CD4-positive, alpha-beta T cell (primary cell): ENCODE results near the gene VPS50. TPM values are rescaled to one million over a fixed set of nuclear protein-coding genes. Genes with fewer than 3 reads are reported as not detected.

ENCODE experiments used
- ATAC-seq: fragments of 200-7000 bp; cut with Tn5 transposase; one replicate; pipeline ENCODE4 v1.10.0; 2022; ENCODE audit warnings: mild to moderate bottlenecking; ENCODE audit not compliant: poor library complexity
- CTCF ChIA-PET: fragments of 350-600 bp; sonication (Branson Sonifier 250); formaldehyde crosslinking; loops from one replicate; lab custom pipeline; 2021; ENCODE audit warnings: antibody characterized with exemption, inconsistent platforms; lab: Charles Lee
- POLR2A ChIA-PET: fragments of 350-600 bp; sonication (Branson Sonifier 250); formaldehyde crosslinking; loops from one replicate; lab custom pipeline; 2021; ENCODE audit warnings: antibody characterized with exemption, inconsistent platforms; lab: Charles Lee
- DNase-seq, 14 experiments: peaks; one replicate each; pipeline ENCODE4 v3.0.0-alpha.2; 2013 to 2020; ENCODE audit warnings: mixed read lengths in 2 of 14
- H3K27ac ChIP-seq, 2 donors: one replicate each; pipeline versions ENCODE4 v1.5.1 to v1.7.0; 2013; ENCODE audit warnings: low read length in 2 of 2, low read depth in 1 of 2, mild to moderate bottlenecking in 1 of 2
- H3K27me3 ChIP-seq, 2 experiments: 1 replicate in 1 of 2; 2 replicates in 1 of 2; pipeline versions ENCODE4 v1.6.1 to v1.7.0; 2013; ENCODE audit warnings: low read length in 2 of 2, control low read depth in 1 of 2, mild to moderate bottlenecking in 1 of 2, moderate library complexity in 1 of 2; ENCODE audit not compliant: insufficient read depth in 2 of 2, control insufficient read depth in 1 of 2
- H3K36me3 ChIP-seq: one replicate; pipeline ENCODE4 v1.6.1; 2013; ENCODE audit warnings: low read length, control low read depth; ENCODE audit not compliant: insufficient read depth
- H3K4me1 ChIP-seq: one replicate; pipeline ENCODE4 v1.6.1; 2013; ENCODE audit warnings: low read length, control low read depth; ENCODE audit not compliant: insufficient read depth
- H3K4me3 ChIP-seq: one replicate; pipeline ENCODE4 v1.5.1; 2013; ENCODE audit warnings: mild to moderate bottlenecking, low read length, moderate library complexity
- H3K9me3 ChIP-seq, 2 experiments: 1 replicate in 1 of 2; 2 replicates in 1 of 2; pipeline versions ENCODE4 v1.6.1 to v1.7.0; 2013; ENCODE audit warnings: low read length in 2 of 2, mild to moderate bottlenecking in 2 of 2, control low read depth in 1 of 2, moderate library complexity in 1 of 2; ENCODE audit not compliant: control insufficient read depth in 1 of 2, insufficient read depth in 1 of 2
- H3K27ac Mint-ChIP-seq: one replicate; pipeline ENCODE4 v1.8.0; 2020; ENCODE audit warnings: mixed read lengths
- H3K27me3 Mint-ChIP-seq: one replicate; pipeline ENCODE4 v1.8.0; 2021; ENCODE audit warnings: mixed read lengths
- H3K36me3 Mint-ChIP-seq: one replicate; pipeline ENCODE4 v1.8.0; 2021; ENCODE audit warnings: low read depth, mixed read lengths
- H3K4me1 Mint-ChIP-seq: one replicate; pipeline ENCODE4 v1.8.0; 2021; ENCODE audit warnings: low read depth, mixed read lengths
- H3K4me3 Mint-ChIP-seq: one replicate; pipeline ENCODE4 v1.8.0; 2020; ENCODE audit warnings: mild to moderate bottlenecking, mixed read lengths
- H3K9me3 Mint-ChIP-seq: one replicate; pipeline ENCODE4 v1.8.0; 2020; ENCODE audit warnings: mixed read lengths
- intact Hi-C, 2 experiments: fragments of 100-400 bp; cut with DNase I in 1 of 2; cut with micrococcal nuclease in 1 of 2; formaldehyde crosslinking; loops; one replicate each; pipeline versions ENCODE4 v1.15.1 to v1.9.0; 2023 to 2025; cut with DNase I, micrococcal nuclease
- total RNA-seq, 174 experiments: library from RNA in 2 of 174; stranded (reverse) in 2 of 174; gene quantifications; one replicate each; pipeline ENCODE4 v1.2.3 and lab custom pipeline; 2021 to 2026
- TF ChIP-seq, protein P1 (sequence below): fragments of 200-600 bp; IDR thresholded peaks from one replicate; pipeline ENCODE4 v1.8.0; 2022; ENCODE audit warnings: antibody characterized with exemption, mild to moderate bottlenecking

VPS50 gene
- total RNA-seq, 2 experiments from 2014 or later, result 13.2 to 17.3 TPM

DNA sequence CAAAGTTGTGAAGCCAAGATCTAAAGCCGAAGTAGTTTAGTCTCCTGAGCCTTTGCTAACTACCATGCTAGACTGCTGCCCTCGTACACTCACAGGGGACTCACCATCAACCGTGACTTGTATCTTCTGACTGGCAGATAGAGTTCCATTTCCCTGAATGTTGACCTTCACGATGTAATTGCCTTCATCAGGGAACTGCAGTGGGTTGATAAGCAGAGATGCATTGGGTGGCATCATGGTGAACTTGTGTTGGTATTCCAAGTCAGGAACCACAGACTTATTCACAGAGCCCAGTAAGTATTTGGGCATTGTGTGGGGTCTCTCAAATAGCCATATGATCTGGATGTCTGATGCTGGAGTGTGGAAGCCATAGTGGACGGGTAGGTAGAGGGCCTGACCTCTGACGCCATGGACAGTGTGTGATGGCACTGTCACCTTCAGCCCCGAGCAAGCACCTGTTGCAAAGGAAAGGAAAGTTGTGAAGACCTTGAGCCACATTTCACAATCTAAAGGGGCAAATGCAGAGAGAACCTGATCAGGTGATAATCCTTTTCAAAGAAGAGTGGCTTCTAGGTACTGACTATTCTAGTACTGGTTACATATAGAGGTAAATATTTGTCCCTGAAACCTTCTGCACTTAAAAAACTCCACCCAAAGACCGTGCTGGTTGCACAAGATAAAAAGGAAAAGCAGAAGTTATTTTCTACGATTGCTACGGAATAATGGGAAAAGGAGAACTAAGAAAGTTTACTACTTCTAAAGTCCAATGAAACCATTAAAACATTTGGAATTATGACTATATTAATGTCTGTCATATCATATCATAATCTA, 13.0 kb upstream of the VPS50 start:
- peaks cover 45% of the 10 kb centered on the region for H3K27me3 Mint-ChIP-seq
- H3K4me3 Mint-ChIP-seq, result no peak overlapping the region
- DNase-seq (no peak), ATAC-seq (no peak)
- Histone ChIP-seq H3K9me3 (no peaks in the 10 kb centered on the region), H3K36me3 (no peaks in the 10 kb centered on the region), H3K27me3 (peaks cover 3 to 6% of the 10 kb centered on the region in 2 experiments), H3K4me3 (no peak overlapping the region), H3K4me1 (no peaks in the 10 kb centered on the region), H3K27ac (no peak overlapping the region)
- no peak overlapping the region for H3K27ac Mint-ChIP-seq
- intact Hi-C loops, result no loop called here
- TF ChIP-seq, protein P1, sequence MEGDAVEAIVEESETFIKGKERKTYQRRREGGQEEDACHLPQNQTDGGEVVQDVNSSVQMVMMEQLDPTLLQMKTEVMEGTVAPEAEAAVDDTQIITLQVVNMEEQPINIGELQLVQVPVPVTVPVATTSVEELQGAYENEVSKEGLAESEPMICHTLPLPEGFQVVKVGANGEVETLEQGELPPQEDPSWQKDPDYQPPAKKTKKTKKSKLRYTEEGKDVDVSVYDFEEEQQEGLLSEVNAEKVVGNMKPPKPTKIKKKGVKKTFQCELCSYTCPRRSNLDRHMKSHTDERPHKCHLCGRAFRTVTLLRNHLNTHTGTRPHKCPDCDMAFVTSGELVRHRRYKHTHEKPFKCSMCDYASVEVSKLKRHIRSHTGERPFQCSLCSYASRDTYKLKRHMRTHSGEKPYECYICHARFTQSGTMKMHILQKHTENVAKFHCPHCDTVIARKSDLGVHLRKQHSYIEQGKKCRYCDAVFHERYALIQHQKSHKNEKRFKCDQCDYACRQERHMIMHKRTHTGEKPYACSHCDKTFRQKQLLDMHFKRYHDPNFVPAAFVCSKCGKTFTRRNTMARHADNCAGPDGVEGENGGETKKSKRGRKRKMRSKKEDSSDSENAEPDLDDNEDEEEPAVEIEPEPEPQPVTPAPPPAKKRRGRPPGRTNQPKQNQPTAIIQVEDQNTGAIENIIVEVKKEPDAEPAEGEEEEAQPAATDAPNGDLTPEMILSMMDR, result no peak
- H3K4me1 Mint-ChIP-seq, result no peaks in the 10 kb centered on the region
- H3K36me3 Mint-ChIP-seq, result no peaks in the 10 kb centered on the region
- CTCF ChIA-PET, result no interaction called here
- POLR2A ChIA-PET, result no interaction called here
- no peaks in the 10 kb centered on the region for H3K9me3 Mint-ChIP-seq

DNA sequence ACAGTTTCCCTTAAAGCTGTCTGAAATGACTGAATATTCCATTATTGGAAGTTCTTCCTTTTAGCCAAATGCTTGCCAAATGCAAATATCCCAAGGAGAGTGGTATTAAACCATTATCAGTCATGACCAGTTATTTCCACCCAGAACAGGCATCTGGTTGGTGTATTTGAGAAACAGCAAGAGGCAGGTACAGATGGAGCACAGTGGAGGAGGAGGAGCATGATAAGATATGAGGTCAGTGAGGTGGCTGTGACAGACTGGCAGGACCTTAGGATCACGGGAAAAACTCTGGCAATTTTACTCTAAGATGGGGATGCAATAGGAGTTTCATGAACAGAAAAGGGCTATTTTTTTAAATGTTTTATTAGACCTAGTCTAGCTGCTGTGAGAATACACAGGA, 12.3 kb upstream of the VPS50 start:
- CTCF ChIA-PET, result no interaction called here
- peaks cover 3% of the 10 kb centered on the region in 2 experiments for H3K27me3 ChIP-seq
- ATAC-seq, result no peak
- H3K4me1 ChIP-seq, result no peaks in the 10 kb centered on the region
- no peaks in the 10 kb centered on the region for H3K9me3 ChIP-seq
- no peaks in the 10 kb centered on the region for H3K36me3 ChIP-seq
- no peak overlapping the region for H3K4me3 Mint-ChIP-seq
- H3K4me1 Mint-ChIP-seq, result no peaks in the 10 kb centered on the region
- H3K27ac ChIP-seq, result no peak overlapping the region
- no peaks in the 10 kb centered on the region for H3K9me3 Mint-ChIP-seq
- intact Hi-C loops, result loop anchor here in 1 of 2 experiments (10.0 kb wide), 1 partner anchor 1275 kb away; the partner anchor contains the start of gene AKAP9
- no peak overlapping the region for H3K27ac Mint-ChIP-seq
- TF ChIP-seq, protein P1, result no peak
- H3K36me3 Mint-ChIP-seq, result no peaks in the 10 kb centered on the region
- POLR2A ChIA-PET, result no interaction called here
- H3K4me3 ChIP-seq, result no peak overlapping the region
- peaks cover 39% of the 10 kb centered on the region for H3K27me3 Mint-ChIP-seq
- DNase-seq, result no peak

DNA sequence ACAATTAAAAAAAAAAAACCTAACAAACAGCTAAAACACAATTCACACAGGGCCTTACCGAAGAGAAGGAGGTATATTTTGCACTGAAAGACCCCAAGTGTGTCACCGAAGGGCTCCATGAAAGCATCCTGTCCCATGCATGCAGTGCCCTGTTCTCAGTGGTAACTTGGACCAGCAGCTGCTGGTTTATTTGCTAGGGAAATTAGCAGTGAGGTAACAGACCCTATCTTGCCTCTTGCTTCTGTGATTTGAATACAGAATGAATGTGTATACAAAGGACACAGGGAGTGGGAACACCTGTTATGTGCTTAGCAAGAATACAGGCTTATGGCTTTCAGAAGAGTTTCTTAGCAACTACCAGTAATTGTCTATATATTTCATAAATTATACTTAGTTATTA, 5.9 kb upstream of the VPS50 start, which contains the start of gene HEPACAM2:
Gene HEPACAM2 (minus strand): TSS at position 160 of the 400 bp plus-strand sequence.
- ChIA-PET CTCF (no interaction called here), POLR2A (no interaction called here)
- no peaks in the 10 kb centered on the region for H3K9me3 ChIP-seq
- no peak for ATAC-seq
- no peaks in the 10 kb centered on the region for H3K36me3 Mint-ChIP-seq
- no peaks in the 10 kb centered on the region for H3K4me1 ChIP-seq
- no peak within 1 kb of the TSS for H3K4me3 ChIP-seq
- no peak within 1 kb of the TSS for H3K27ac Mint-ChIP-seq
- TF ChIP-seq, protein P1, result no peak
- H3K27me3 ChIP-seq, result no peaks in the 10 kb centered on the region
- no peak within 1 kb of the TSS for H3K4me3 Mint-ChIP-seq
- no peaks in the 10 kb centered on the region for H3K36me3 ChIP-seq
- DNase-seq, result no peak
- intact Hi-C loops, result loop anchor here in 1 of 2 experiments (5.0 to 10.0 kb wide), 5 partner anchors 389 to 1282 kb away; partner anchors contain the start of genes AKAP9 and CDK6
- H3K4me1 Mint-ChIP-seq, result peaks cover 15% of the 10 kb centered on the region
- H3K9me3 Mint-ChIP-seq, result no peaks in the 10 kb centered on the region
- H3K27me3 Mint-ChIP-seq, result peaks cover 4% of the 10 kb centered on the region
- H3K27ac ChIP-seq, result no peak within 1 kb of the TSS
